Right lobe of liver (tissue), 4 donors: ENCODE results near the gene FHIT.

Experiments used
- CTCF ChIP-seq, 4 donors: fragments of 200-600 bp in 3 of 4; fragments of 450-650 bp in 1 of 4; IDR thresholded peaks; one replicate each; pipeline versions ENCODE4 v1.5.1 to v1.8.0; 2016 to 2022; ENCODE audit warnings: antibody characterized with exemption in 4 of 4, mild to moderate bottlenecking in 2 of 4
- POLR2A ChIP-seq: fragments of 450-650 bp; IDR thresholded peaks from one replicate; pipeline ENCODE4 v1.6.1; 2017; ENCODE audit warnings: antibody characterized with exemption, mild to moderate bottlenecking
- donor health status: DM: no; HTN: no; CAD: no.
- donor health status: DM: no; HTN: no; CAD: no.
- donor health status: DM: no; HTN: yes; CAD: no.

DNA sequence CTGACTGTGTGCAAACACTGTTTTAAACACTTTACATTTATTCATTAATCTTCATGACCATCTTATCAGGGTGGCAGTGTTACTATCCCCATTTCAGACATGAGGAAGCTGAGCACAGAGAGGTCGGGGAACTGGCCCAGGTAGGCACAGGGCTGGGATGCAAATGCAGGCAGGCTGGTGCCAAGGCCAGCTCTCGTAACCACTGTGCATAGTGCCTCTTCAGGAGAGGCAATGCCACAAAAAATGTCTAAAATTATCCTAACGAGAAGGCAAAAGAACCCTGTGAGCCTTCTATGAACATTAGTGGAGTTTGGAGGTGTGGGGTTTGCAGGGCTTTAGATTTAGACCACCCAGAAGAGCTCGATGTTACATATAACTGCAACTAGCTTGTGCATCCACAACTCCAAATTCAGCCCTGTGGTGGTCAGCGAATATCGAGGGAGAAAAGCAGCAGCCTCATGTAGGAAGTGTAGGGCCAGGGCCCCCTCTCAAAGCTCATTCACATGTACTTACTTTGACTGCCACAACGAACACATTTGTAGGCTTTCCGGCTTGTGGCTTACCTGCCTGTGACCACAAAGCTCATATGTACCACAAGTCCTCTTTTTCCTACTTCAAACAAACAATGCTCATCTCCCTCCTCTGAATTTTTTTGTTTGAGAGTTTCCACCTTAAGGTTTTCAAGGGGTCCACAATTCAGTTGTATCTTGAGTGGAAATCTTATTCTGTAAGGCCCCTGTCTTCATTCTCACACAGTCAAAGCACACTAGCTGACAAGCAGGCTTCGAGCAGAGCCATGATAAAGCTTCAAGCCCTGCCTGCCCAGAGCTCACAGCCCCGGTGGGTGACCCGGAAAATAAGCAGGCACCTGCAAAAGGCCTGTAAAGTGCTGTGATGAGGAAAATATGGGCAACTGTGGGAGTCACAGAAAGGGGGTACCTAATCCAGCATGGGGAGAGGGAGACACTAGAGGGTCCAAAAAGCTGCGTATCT, 1478.5 kb downstream of the FHIT start:
- TF ChIP-seq POLR2A: no peak
- no peak for TF ChIP-seq CTCF (IDR thresholded peaks at IDR 0.05)
